ENCODE measurements around the gene BUB1. TPM values are rescaled to one million over a fixed set of nuclear protein-coding genes. Genes with fewer than 3 reads are reported as not detected.
"Not testable (repeated sequence)": the region's sequence is repeated elsewhere in the genome, so short reads cannot be mapped to it uniquely, and the experiment has no call there.

The BUB1 gene
- total RNA-seq, 1 donor from 2014 or later: 2.2 TPM

- DNase-seq (ENCODE audit: low read depth): no peak
Measured at GRCh38 chr2:110655701-110656100, 22.2 kb downstream of the BUB1 start.

- no peak for DNase-seq (ENCODE audit: low read depth)
Measured at GRCh38 chr2:110653861-110654260, 24.0 kb downstream of the BUB1 start.

- no peak for DNase-seq (ENCODE audit: low read depth)
Measured at GRCh38 chr2:110650346-110650745, 27.5 kb downstream of the BUB1 start.

- no peak for DNase-seq (ENCODE audit: low read depth)
Measured at GRCh38 chr2:110647777-110648176, 30.1 kb downstream of the BUB1 start.

- DNase-seq (ENCODE audit: low read depth): no peak
Measured at GRCh38 chr2:110645616-110646015, 32.2 kb downstream of the BUB1 start.

- no peak for DNase-seq (ENCODE audit: low read depth)
Measured at GRCh38 chr2:110644357-110644756, 33.5 kb downstream of the BUB1 start.

GRCh38 chr2:110642360-110642759 is 35.5 kb downstream of the BUB1 start:
- DNase-seq (ENCODE audit: low read depth): no peak

GRCh38 chr2:110639972-110640371 is 37.9 kb downstream of the BUB1 start:
- DNase-seq (ENCODE audit: low read depth): no peak

- DNase-seq (ENCODE audit: low read depth): no peak
Measured at GRCh38 chr2:110638952-110639695, 38.7 kb downstream of the BUB1 start.

GRCh38 chr2:110638004-110638403 is 39.9 kb downstream of the BUB1 start:
- DNase-seq (ENCODE audit: low read depth): no peak

GRCh38 chr2:110637093-110637492 is 40.8 kb downstream of the BUB1 start:
- no peak for DNase-seq (ENCODE audit: low read depth)

GRCh38 chr2:110635949-110636628 is 41.8 kb downstream of the BUB1 start:
- DNase-seq (ENCODE audit: low read depth): not testable (repeated sequence)

GRCh38 chr2:110627348-110627747 is 50.5 kb downstream of the BUB1 start:
- not testable (repeated sequence) for DNase-seq (ENCODE audit: low read depth)

GRCh38 chr2:110619326-110619939 is 58.4 kb downstream of the BUB1 start:
- DNase-seq (ENCODE audit: low read depth): not testable (repeated sequence)

GRCh38 chr2:110613927-110614326 is 63.9 kb downstream of the BUB1 start:
- DNase-seq (ENCODE audit: low read depth): not testable (repeated sequence)

- DNase-seq (ENCODE audit: low read depth): not testable (repeated sequence)
Measured at GRCh38 chr2:110610613-110611250, 67.1 kb downstream of the BUB1 start.

GRCh38 chr2:110609843-110610612 is 67.8 kb downstream of the BUB1 start:
- not testable (repeated sequence) for DNase-seq (ENCODE audit: low read depth)

- not testable (repeated sequence) for DNase-seq (ENCODE audit: low read depth)
Measured at GRCh38 chr2:110608788-110609502, 68.9 kb downstream of the BUB1 start.

- not testable (repeated sequence) for DNase-seq (ENCODE audit: low read depth)
Measured at GRCh38 chr2:110605057-110605456, 72.8 kb downstream of the BUB1 start.

GRCh38 chr2:110603917-110604591 is 73.8 kb downstream of the BUB1 start:
- not testable (repeated sequence) for DNase-seq (ENCODE audit: low read depth)
